Measurements from ENCODE around the gene EYS.
A peak's percentile ranks its signal among the peaks of the same experiment; 100 is the strongest.

DNA sequence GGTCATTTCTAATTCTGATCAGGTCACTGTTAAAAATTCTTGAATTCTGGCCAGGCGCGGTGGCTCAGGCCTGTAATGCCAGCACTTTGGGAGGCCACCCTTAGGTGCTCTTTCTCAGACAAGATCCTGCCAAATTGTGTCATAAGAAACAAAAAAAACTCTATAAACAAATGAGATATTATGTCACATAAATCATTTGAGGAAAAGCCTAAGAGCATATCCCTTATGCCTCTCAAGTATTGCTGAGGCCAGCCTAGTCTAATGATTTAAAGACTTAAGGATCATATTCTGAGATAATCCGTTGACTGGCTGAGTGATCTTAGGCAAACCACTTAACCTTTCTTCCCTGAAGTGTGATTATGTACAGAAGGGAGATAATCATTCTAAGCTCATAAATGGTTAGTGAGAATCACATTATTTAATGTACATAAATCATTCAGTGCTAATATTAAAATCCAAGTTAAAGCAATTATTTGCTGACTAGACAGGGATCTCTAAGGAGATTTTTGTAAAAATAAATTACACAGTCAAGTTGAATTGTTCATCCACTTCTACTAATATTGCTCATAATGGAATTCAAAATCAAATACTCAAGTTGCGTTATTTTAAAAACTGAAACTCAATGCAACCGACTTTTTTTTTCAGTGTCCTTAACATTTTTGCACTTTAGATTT is 1706.1 kb downstream of the EYS start:
- TF ChIP-seq CTCF (IDR thresholded peaks at IDR 0.05): no peak
- no peak for TF ChIP-seq CHD2 (IDR thresholded peaks at IDR 0.05; ENCODE audit: low read length, partially characterized antibody)
- no peak for TF ChIP-seq RAD21 (conservative IDR thresholded peaks at IDR 0.05 in 1 of 2, IDR thresholded peaks at IDR 0.05 in 1 of 2)
- peak; percentile 46 for TF ChIP-seq MAFK (IDR thresholded peaks at IDR 0.05; ENCODE audit: partially characterized antibody)
- no peak for TF ChIP-seq PBX3 (IDR thresholded peaks at IDR 0.05)
- TF ChIP-seq HDAC2 (IDR thresholded peaks at IDR 0.05): no peak
- TF ChIP-seq KDM1A (IDR thresholded peaks at IDR 0.05; ENCODE audit: low read depth): no peak
- no peak for TF ChIP-seq POLR2A (IDR thresholded peaks at IDR 0.05; ENCODE audit: low read length)
- TF ChIP-seq NPAS2 (CRISPR knock-in tag; IDR thresholded peaks at IDR 0.05; ENCODE audit: borderline replicate concordance): no peak
- TF ChIP-seq SMC3 (IDR thresholded peaks at IDR 0.05): no peak

All from A549 (cell line).